NT2/D1 (cell line): ENCODE measurements around the gene PTPN23.

Experiments used
- YY1 ChIP-seq: IDR thresholded peaks from 2 replicates; pipeline ENCODE4 v1.6.1; 2011; ENCODE audit not compliant: insufficient read length, insufficient read depth
- ZNF274 ChIP-seq: IDR thresholded peaks from 2 replicates; pipeline ENCODE4 v1.6.1; 2011; ENCODE audit warnings: mild to moderate bottlenecking, low read depth, low read length

- TF ChIP-seq YY1: no peak
- TF ChIP-seq ZNF274: no peak
Measured at GRCh38 chr3:47356201-47356600, 24.6 kb upstream of the PTPN23 start.
